Caco-2 (cell line): Measurements from ENCODE around the gene GH2. TPM values are rescaled to one million over a fixed set of nuclear protein-coding genes. Genes with fewer than 3 reads are reported as not detected.
"Not testable (repeated sequence)": the region's sequence is repeated elsewhere in the genome, so short reads cannot be mapped to it uniquely, and the experiment has no call there.

Experiments
- BruUV-seq: library from RNA; stranded (reverse); fragments of 400-500 nt; replicated peaks from 2 replicates; lab custom pipeline; 2021; lab: Mats Ljungman, UMichigan
- CTCF ChIA-PET: fragments of 300-600 bp; sonication (Branson Sonifier 250); formaldehyde crosslinking; loops from one replicate; lab custom pipeline; 2022; ENCODE audit warnings: antibody characterized with exemption; lab: Charles Lee
- POLR2A ChIA-PET: fragments of 300-600 bp; sonication (Branson Sonifier 250); formaldehyde crosslinking; loops from one replicate; lab custom pipeline; 2022; ENCODE audit warnings: antibody characterized with exemption; lab: Charles Lee
- DNase-seq, 2 experiments: peaks; one replicate each; pipeline versions ENCODE4 v3.0.0 to v3.0.0-alpha.2; 2020 to 2022
- H3K27me3 ChIP-seq: replicated peaks from 2 replicates; pipeline ENCODE4 v1.6.0; 2011; ENCODE audit warnings: low read length; ENCODE audit not compliant: control insufficient read depth, insufficient read depth
- H3K36me3 ChIP-seq: 2 replicates; pipeline ENCODE4 v1.5.1; 2011; ENCODE audit warnings: low read length; ENCODE audit not compliant: control insufficient read depth, insufficient read depth
- H3K4me1 ChIP-seq: fragments of 250-450 bp; sonication (Bioruptor Pico); 2 replicates; pipeline ENCODE4 v1.5.1; 2020; ENCODE audit warnings: mild to moderate bottlenecking
- H3K4me3 ChIP-seq: 2 replicates; pipeline ENCODE4 v1.5.1; 2011; ENCODE audit warnings: low read depth, mild to moderate bottlenecking, control low read depth, low read length
- H3K9me3 ChIP-seq: fragments of 250-450 bp; sonication (Bioruptor Pico); 2 replicates; pipeline ENCODE4 v1.5.1; 2020; ENCODE audit warnings: mild to moderate bottlenecking, moderate library complexity
- H3K27ac Mint-ChIP-seq: one replicate; pipeline ENCODE4 v1.8.0; 2022; ENCODE audit warnings: mixed read lengths; ENCODE audit not compliant: unreplicated experiment
- H3K27me3 Mint-ChIP-seq: one replicate; pipeline ENCODE4 v1.8.0; 2022; ENCODE audit warnings: mixed read lengths; ENCODE audit not compliant: insufficient read depth, unreplicated experiment
- H3K36me3 Mint-ChIP-seq: one replicate; pipeline ENCODE4 v1.8.0; 2022; ENCODE audit warnings: mild to moderate bottlenecking, mixed read lengths; ENCODE audit not compliant: insufficient read depth, unreplicated experiment
- H3K4me1 Mint-ChIP-seq: one replicate; pipeline ENCODE4 v1.8.0; 2022; ENCODE audit warnings: low read depth, mixed read lengths; ENCODE audit not compliant: unreplicated experiment
- H3K4me3 Mint-ChIP-seq: one replicate; pipeline ENCODE4 v1.8.0; 2022; ENCODE audit warnings: mild to moderate bottlenecking, moderate library complexity, mixed read lengths; ENCODE audit not compliant: unreplicated experiment
- H3K9me3 Mint-ChIP-seq: one replicate; pipeline ENCODE4 v1.8.0; 2022; ENCODE audit warnings: mixed read lengths; ENCODE audit not compliant: unreplicated experiment
- intact Hi-C: fragments of 100-400 bp; cut with micrococcal nuclease; formaldehyde crosslinking; loops from one replicate; pipeline ENCODE4 v1.10.0; 2022; ENCODE audit not compliant: unreplicated experiment
- total RNA-seq: library from RNA; stranded (reverse); gene quantifications from 2 replicates; pipeline ENCODE4 v1.2.3, GENCODE V29; 2022
- TF ChIP-seq, protein P1 (sequence below), 2 experiments: fragments of 200-600 bp in 1 of 2; IDR thresholded peaks; 1 replicate in 1 of 2; 2 replicates in 1 of 2; pipeline versions ENCODE4 v1.5.1 to v1.8.0; 2011 to 2022; ENCODE audit warnings: antibody characterized with exemption in 1 of 2, control low read depth in 1 of 2, inconsistent platforms in 1 of 2, low read depth in 1 of 2, low read length in 1 of 2, mild to moderate bottlenecking in 1 of 2, moderate library complexity in 1 of 2; ENCODE audit not compliant: insufficient read depth in 1 of 2, severe bottlenecking in 1 of 2, unreplicated experiment in 1 of 2

The GH2 gene
- total RNA-seq, 1 experiment from 2014 or later, result not detected

DNA sequence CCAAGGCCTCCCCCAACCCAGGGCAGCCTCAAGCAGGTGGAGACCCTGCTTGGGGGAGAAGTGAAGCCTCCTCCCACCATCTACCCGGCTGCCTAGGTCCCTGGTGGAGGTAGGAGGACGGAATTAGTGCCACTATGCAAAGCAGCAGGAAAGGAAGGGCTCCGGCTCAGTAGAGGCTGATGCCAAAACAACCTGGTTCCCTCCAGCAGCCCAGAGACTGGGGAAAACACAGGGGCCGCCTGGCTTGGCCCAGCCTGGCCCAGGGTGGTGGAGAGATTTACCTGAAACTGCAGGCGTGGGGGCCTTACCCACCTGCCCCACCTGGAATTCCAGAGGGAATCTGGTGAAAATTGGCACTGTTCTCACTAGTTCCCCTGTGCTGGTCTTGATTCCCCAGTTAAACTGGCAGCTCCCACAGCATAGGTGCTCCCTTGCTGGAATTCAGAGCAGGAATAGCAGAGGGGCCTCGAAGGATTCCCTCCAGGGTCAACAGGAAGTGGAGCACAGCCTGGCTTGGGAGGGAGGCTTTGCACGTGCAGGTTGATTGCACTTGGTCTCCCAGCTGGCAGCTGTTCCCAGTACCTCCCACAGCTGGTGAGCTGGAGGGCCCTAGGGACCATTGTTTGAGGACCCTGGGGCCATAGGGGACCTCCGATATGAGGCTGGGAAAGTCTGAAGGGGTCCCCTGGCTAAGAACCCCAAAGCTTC lies 45.9 kb upstream of the GH2 start:
- Histone ChIP-seq H3K9me3 (no peaks in the 10 kb centered on the region), H3K4me3 (no peak overlapping the region), H3K4me1 (no peaks in the 10 kb centered on the region), H3K36me3 (no peaks in the 10 kb centered on the region), H3K27me3 (no peaks in the 10 kb centered on the region)
- Mint-ChIP-seq H3K4me1 (no peaks in the 10 kb centered on the region), H3K27me3 (peaks cover 3% of the 10 kb centered on the region), H3K4me3 (no peak overlapping the region), H3K27ac (no peak overlapping the region), H3K9me3 (no peaks in the 10 kb centered on the region), H3K36me3 (no peaks in the 10 kb centered on the region)
- TF ChIP-seq, protein P1, sequence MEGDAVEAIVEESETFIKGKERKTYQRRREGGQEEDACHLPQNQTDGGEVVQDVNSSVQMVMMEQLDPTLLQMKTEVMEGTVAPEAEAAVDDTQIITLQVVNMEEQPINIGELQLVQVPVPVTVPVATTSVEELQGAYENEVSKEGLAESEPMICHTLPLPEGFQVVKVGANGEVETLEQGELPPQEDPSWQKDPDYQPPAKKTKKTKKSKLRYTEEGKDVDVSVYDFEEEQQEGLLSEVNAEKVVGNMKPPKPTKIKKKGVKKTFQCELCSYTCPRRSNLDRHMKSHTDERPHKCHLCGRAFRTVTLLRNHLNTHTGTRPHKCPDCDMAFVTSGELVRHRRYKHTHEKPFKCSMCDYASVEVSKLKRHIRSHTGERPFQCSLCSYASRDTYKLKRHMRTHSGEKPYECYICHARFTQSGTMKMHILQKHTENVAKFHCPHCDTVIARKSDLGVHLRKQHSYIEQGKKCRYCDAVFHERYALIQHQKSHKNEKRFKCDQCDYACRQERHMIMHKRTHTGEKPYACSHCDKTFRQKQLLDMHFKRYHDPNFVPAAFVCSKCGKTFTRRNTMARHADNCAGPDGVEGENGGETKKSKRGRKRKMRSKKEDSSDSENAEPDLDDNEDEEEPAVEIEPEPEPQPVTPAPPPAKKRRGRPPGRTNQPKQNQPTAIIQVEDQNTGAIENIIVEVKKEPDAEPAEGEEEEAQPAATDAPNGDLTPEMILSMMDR (IDR thresholded peaks at IDR 0.05; ENCODE audit: insufficient read depth in 1 of 2, low read depth in 1 of 2, low read length in 1 of 2, severe bottlenecking in 1 of 2, unreplicated experiment in 1 of 2), result no peak
- ChIA-PET CTCF (interaction anchor here (0.6 to 1.0 kb wide), 4 partner anchors 14 to 316 kb away, joined by 3 to 5 read pairs (median 4); no protein-coding TSS in a partner anchor), POLR2A (no interaction called here)
- no TSS peak for BruUV-seq
- no peak for DNase-seq
- intact Hi-C loops, result no loop called here

DNA sequence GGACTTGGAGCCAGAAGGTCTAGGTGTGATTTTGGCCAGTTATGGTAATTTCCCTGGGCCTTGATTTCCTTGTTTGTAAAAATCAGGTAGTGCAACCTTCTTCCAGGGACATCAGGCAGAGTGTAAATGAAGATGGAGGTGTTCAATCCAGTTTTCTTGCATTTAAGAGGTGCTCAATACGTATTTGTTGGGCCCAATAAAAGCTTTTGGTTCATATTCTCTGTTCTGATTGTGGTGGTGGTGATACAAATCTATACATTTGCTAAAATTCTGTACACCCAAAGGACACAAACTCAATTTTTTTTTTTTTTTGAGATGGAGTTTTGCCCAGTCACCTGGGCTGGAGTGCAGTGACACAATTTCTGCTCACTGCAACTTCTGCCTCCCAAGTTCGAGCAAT lies 44.4 kb upstream of the GH2 start:
- no peak overlapping the region for H3K4me3 ChIP-seq
- Mint-ChIP-seq H3K4me1 (no peaks in the 10 kb centered on the region), H3K36me3 (no peaks in the 10 kb centered on the region), H3K9me3 (no peaks in the 10 kb centered on the region), H3K4me3 (no peak overlapping the region), H3K27me3 (peaks cover 3% of the 10 kb centered on the region), H3K27ac (no peak overlapping the region)
- TF ChIP-seq, protein P1 (IDR thresholded peaks at IDR 0.05; ENCODE audit: insufficient read depth in 1 of 2, low read depth in 1 of 2, low read length in 1 of 2, severe bottlenecking in 1 of 2, unreplicated experiment in 1 of 2), result no peak
- no peaks in the 10 kb centered on the region for H3K36me3 ChIP-seq
- intact Hi-C loops, result no loop called here
- no peaks in the 10 kb centered on the region for H3K4me1 ChIP-seq
- BruUV-seq, result no TSS peak
- no peaks in the 10 kb centered on the region for H3K27me3 ChIP-seq
- ChIA-PET CTCF (no interaction called here), POLR2A (no interaction called here)
- no peak for DNase-seq
- H3K9me3 ChIP-seq, result no peaks in the 10 kb centered on the region

DNA sequence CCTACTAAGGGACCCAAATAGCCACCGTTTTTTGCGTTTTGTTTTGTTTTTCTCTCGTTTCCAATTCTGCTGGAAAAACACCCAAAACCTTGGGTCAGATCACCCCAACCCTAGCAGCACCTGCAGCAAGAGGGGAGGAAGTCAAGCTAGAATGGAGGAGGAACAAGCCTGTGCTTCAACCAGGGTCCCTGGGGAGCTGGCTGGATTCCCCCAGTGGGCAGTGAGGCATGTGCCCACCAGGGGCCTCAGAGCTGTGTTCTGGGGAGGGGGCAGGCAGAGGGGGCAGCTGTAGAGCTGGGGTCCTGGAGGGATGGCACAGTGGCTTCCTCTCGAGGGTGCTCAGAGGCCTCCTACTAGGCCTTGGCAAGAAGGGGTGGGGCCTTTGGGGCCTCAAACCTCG lies 43.9 kb upstream of the GH2 start:
- intact Hi-C loops, result no loop called here
- H3K4me3 ChIP-seq, result no peak overlapping the region
- no peaks in the 10 kb centered on the region for H3K27me3 ChIP-seq
- H3K9me3 ChIP-seq, result no peaks in the 10 kb centered on the region
- no peaks in the 10 kb centered on the region for H3K36me3 Mint-ChIP-seq
- peaks cover 3% of the 10 kb centered on the region for H3K27me3 Mint-ChIP-seq
- no peak overlapping the region for H3K4me3 Mint-ChIP-seq
- no peak for DNase-seq
- no peak overlapping the region for H3K27ac Mint-ChIP-seq
- TF ChIP-seq, protein P1 (IDR thresholded peaks at IDR 0.05; ENCODE audit: insufficient read depth in 1 of 2, low read depth in 1 of 2, low read length in 1 of 2, severe bottlenecking in 1 of 2, unreplicated experiment in 1 of 2), result no peak
- no peaks in the 10 kb centered on the region for H3K9me3 Mint-ChIP-seq
- CTCF ChIA-PET, result no interaction called here
- H3K36me3 ChIP-seq, result no peaks in the 10 kb centered on the region
- no TSS peak for BruUV-seq
- no peaks in the 10 kb centered on the region for H3K4me1 ChIP-seq
- H3K4me1 Mint-ChIP-seq, result no peaks in the 10 kb centered on the region
- POLR2A ChIA-PET, result no interaction called here

DNA sequence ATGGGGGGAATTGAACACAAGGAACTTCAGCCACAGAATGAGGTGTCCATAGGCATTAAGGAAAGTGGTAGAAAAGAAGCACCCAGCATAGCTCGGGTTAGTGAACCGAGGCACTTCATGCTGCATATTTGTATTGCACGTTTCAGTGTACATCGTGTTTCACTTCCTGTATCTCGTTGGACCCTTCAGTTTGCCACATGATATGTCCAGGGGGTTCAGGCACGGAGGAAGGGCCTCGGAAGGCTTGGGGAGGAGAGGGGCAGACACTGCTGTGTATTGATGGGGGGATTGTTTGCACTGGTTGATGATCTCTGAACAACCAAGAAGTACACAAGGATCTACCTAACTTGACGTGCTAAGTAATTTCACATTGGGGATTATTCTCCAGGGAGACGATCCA lies 40.7 kb upstream of the GH2 start:
- H3K4me1 Mint-ChIP-seq, H3K9me3 ChIP-seq, H3K4me3 ChIP-seq, H3K27ac Mint-ChIP-seq, POLR2A ChIA-PET, DNase-seq, H3K36me3 ChIP-seq, BruUV-seq, intact Hi-C loops, H3K27me3 ChIP-seq, H3K36me3 Mint-ChIP-seq, H3K4me3 Mint-ChIP-seq, H3K4me1 ChIP-seq, H3K27me3 Mint-ChIP-seq, H3K9me3 Mint-ChIP-seq: not testable (repeated sequence)
- CTCF ChIA-PET, result interaction anchor here (1.6 kb wide), 1 partner anchor 24 kb away, joined by 5 read pairs; no protein-coding TSS in a partner anchor

DNA sequence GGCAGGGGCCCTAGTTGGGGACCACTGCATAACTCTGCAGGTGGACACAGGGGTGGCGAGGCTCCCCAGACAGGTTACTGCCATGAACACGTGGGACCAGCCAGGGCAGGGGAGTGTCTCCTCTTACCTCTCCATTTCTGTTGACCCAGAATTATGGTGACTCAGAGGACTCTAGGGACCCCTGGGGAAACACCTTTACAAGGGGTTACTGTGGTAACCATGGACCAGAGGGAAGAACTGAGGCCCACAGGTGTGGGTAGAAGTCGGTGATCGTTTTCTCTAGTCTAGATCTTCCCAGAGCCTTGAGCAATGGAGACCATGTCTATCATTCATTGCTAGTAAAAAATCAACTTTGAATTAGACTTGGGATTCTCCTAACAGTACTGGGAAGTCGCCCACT lies 39.0 kb upstream of the GH2 start:
- H3K27me3 ChIP-seq, H3K4me1 Mint-ChIP-seq, DNase-seq, H3K9me3 Mint-ChIP-seq, H3K9me3 ChIP-seq, H3K36me3 ChIP-seq, H3K4me3 ChIP-seq, H3K36me3 Mint-ChIP-seq, H3K4me3 Mint-ChIP-seq, POLR2A ChIA-PET, H3K27ac Mint-ChIP-seq, H3K4me1 ChIP-seq, BruUV-seq: not testable (repeated sequence)
- intact Hi-C loops, result loop anchor here (2.0 kb wide), 1 partner anchor 210 kb away; the partner anchor contains the start of gene ERN1
- H3K27me3 Mint-ChIP-seq, result peaks cover 15% of the 10 kb centered on the region
- CTCF ChIA-PET, result interaction anchor here (0.6 to 3.2 kb wide), 5 partner anchors 26 to 213 kb away, joined by 3 to 41 read pairs (median 21); no protein-coding TSS in a partner anchor
